ENCODE results near the gene CAND1.

The CAND1 gene

GRCh38 chr12:67280572-67280971 is 11.4 kb downstream of the CAND1 start:
- DNase-seq (ENCODE audit: low read depth), result no peak

- DNase-seq (ENCODE audit: low read depth), result no peak
Observed at GRCh38 chr12:67284561-67284960, 15.4 kb downstream of the CAND1 start.

GRCh38 chr12:67286257-67286656 is 17.1 kb downstream of the CAND1 start:
- DNase-seq (ENCODE audit: low read depth), result no peak

- no peak for DNase-seq (ENCODE audit: low read depth)
Observed at GRCh38 chr12:67287311-67287710, 18.2 kb downstream of the CAND1 start.

- DNase-seq (ENCODE audit: low read depth), result no peak
Observed at GRCh38 chr12:67288561-67288960, 19.4 kb downstream of the CAND1 start.

- DNase-seq (ENCODE audit: low read depth), result no peak
Observed at GRCh38 chr12:67290378-67290777, 21.2 kb downstream of the CAND1 start.

- DNase-seq (ENCODE audit: low read depth), result no peak
Observed at GRCh38 chr12:67299526-67299925, 30.4 kb downstream of the CAND1 start.

GRCh38 chr12:67299926-67300325 is 30.8 kb downstream of the CAND1 start:
- no peak for DNase-seq (ENCODE audit: low read depth)

- no peak for DNase-seq (ENCODE audit: low read depth)
Observed at GRCh38 chr12:67302162-67302561, 33.0 kb downstream of the CAND1 start.

- DNase-seq (ENCODE audit: low read depth), result no peak
Observed at GRCh38 chr12:67305544-67305943, 36.4 kb downstream of the CAND1 start.

GRCh38 chr12:67306712-67307111 is 37.6 kb downstream of the CAND1 start:
- no peak for DNase-seq (ENCODE audit: low read depth)

GRCh38 chr12:67315661-67316060 is 46.5 kb downstream of the CAND1 start:
- no peak for DNase-seq (ENCODE audit: low read depth)

- DNase-seq (ENCODE audit: low read depth), result no peak
Observed at GRCh38 chr12:67318786-67319185, 49.6 kb downstream of the CAND1 start.

- no peak for DNase-seq (ENCODE audit: low read depth)
Observed at GRCh38 chr12:67319936-67320335, 50.8 kb downstream of the CAND1 start.

GRCh38 chr12:67320614-67321295 is 51.6 kb downstream of the CAND1 start:
- no peak for DNase-seq (ENCODE audit: low read depth)

- no peak for DNase-seq (ENCODE audit: low read depth)
Observed at GRCh38 chr12:67322580-67322979, 53.4 kb downstream of the CAND1 start.

- no peak for DNase-seq (ENCODE audit: low read depth)
Observed at GRCh38 chr12:67323007-67323406, 53.8 kb downstream of the CAND1 start.

- DNase-seq (ENCODE audit: low read depth), result no peak
Observed at GRCh38 chr12:67326637-67327036, 57.5 kb downstream of the CAND1 start.

- no peak for DNase-seq (ENCODE audit: low read depth)
Observed at GRCh38 chr12:67327466-67327865, 58.3 kb downstream of the CAND1 start.

GRCh38 chr12:67331123-67331522 is 62.0 kb downstream of the CAND1 start:
- DNase-seq (ENCODE audit: low read depth), result no peak

GRCh38 chr12:67331828-67332227 is 62.7 kb downstream of the CAND1 start:
- DNase-seq (ENCODE audit: low read depth), result no peak

- DNase-seq (ENCODE audit: low read depth), result no peak
Observed at GRCh38 chr12:67333649-67334048, 64.5 kb downstream of the CAND1 start.

- DNase-seq (ENCODE audit: low read depth), result no peak
Observed at GRCh38 chr12:67338426-67338825, 69.3 kb downstream of the CAND1 start.

- no peak for DNase-seq (ENCODE audit: low read depth)
Observed at GRCh38 chr12:67339530-67339929, 70.4 kb downstream of the CAND1 start.

Data from HS-5 (cell line).